Colonic mucosa (tissue), 4 donors: ENCODE measurements around the gene TIAM1. TPM values are rescaled to one million over a fixed set of nuclear protein-coding genes. Genes with fewer than 3 reads are reported as not detected.

ENCODE experiments used
- DNase-seq: peaks from one replicate; pipeline ENCODE4 v3.0.0-alpha.2; 2020
- H3K27ac ChIP-seq: fragments of 200-600 bp; one replicate; pipeline ENCODE4 v1.8.0; 2021
- H3K27me3 ChIP-seq: fragments of 200-600 bp; one replicate; pipeline ENCODE4 v1.8.0; 2021
- H3K36me3 ChIP-seq: fragments of 200-600 bp; one replicate; pipeline ENCODE4 v1.8.0; 2021
- H3K4me1 ChIP-seq: fragments of 200-600 bp; one replicate; pipeline ENCODE4 v1.8.0; 2021; ENCODE audit warnings: mild to moderate bottlenecking
- H3K4me3 ChIP-seq: fragments of 200-600 bp; one replicate; pipeline ENCODE4 v1.8.0; 2021
- H3K9ac ChIP-seq, 2 donors: one replicate each; pipeline ENCODE4 v1.7.0; 2013; ENCODE audit warnings: control low read depth in 2 of 2, low read depth in 2 of 2, low read length in 2 of 2
- H3K9me3 ChIP-seq: fragments of 200-600 bp; one replicate; pipeline ENCODE4 v1.8.0; 2021
- CTCF ChIP-seq: fragments of 200-600 bp; IDR thresholded peaks from one replicate; pipeline ENCODE4 v1.8.0; 2022; ENCODE audit warnings: antibody characterized with exemption, mild to moderate bottlenecking
- intact Hi-C: fragments of 100-400 bp; cut with DNase I; formaldehyde crosslinking; loops from one replicate; pipeline ENCODE4 v1.14.1; 2022
- total RNA-seq, 2 donors: library from RNA; stranded (reverse); fragmentation: NEBNext Ultra II Directional in 1 of 2; extraction: Animal tissue kit (Norgen Biotek cat#: 25700) in 1 of 2; gene quantifications; one replicate each; pipeline ENCODE4 v1.2.1, GENCODE V29; 2021
- donor health status: healthy.
- donor health status: DM: no; HTN: no; CAD: no.
- donor health status: DM: no; HTN: no; CAD: no.

Gene TIAM1
- total RNA-seq, 2 donors from 2014 or later, result 5.7 to 5.8 TPM

GRCh38 chr21:31124010-31124409 is 220.1 kb downstream of the TIAM1 start:
- H3K36me3 ChIP-seq, result no peaks in the 10 kb centered on the region
- H3K27ac ChIP-seq, result no peak overlapping the region
- H3K27me3 ChIP-seq, result no peaks in the 10 kb centered on the region
- DNase-seq, result no peak
- H3K9me3 ChIP-seq, result no peaks in the 10 kb centered on the region
- no peaks in the 10 kb centered on the region for H3K4me1 ChIP-seq
- no peak for TF ChIP-seq CTCF
- H3K4me3 ChIP-seq, result no peak overlapping the region
- intact Hi-C loops, result no loop called here
- no peak overlapping the region for H3K9ac ChIP-seq

GRCh38 chr21:31119199-31119598 is 224.9 kb downstream of the TIAM1 start:
- intact Hi-C loops, result no loop called here
- DNase-seq, result no peak
- Histone ChIP-seq H3K9ac (no peak overlapping the region), H3K27ac (no peak overlapping the region), H3K27me3 (no peaks in the 10 kb centered on the region), H3K4me1 (no peaks in the 10 kb centered on the region), H3K36me3 (no peaks in the 10 kb centered on the region), H3K9me3 (no peaks in the 10 kb centered on the region), H3K4me3 (no peak overlapping the region)
- no peak for TF ChIP-seq CTCF

GRCh38 chr21:31117128-31117916 is 226.7 kb downstream of the TIAM1 start:
- Histone ChIP-seq H3K27ac (no peak overlapping the region), H3K36me3 (no peaks in the 10 kb centered on the region), H3K4me3 (no peak overlapping the region), H3K27me3 (no peaks in the 10 kb centered on the region), H3K9ac (no peak overlapping the region), H3K4me1 (no peaks in the 10 kb centered on the region), H3K9me3 (no peaks in the 10 kb centered on the region)
- no peak for DNase-seq
- intact Hi-C loops, result no loop called here
- TF ChIP-seq CTCF, result no peak

GRCh38 chr21:31115249-31115648 is 228.8 kb downstream of the TIAM1 start:
- intact Hi-C loops, result no loop called here
- TF ChIP-seq CTCF, result no peak
- no peak overlapping the region for H3K4me3 ChIP-seq

GRCh38 chr21:31111093-31111492 is 233.0 kb downstream of the TIAM1 start:
- intact Hi-C loops, result no loop called here
- H3K27ac ChIP-seq, result no peak overlapping the region
- H3K4me1 ChIP-seq, result no peaks in the 10 kb centered on the region
- TF ChIP-seq CTCF, result no peak
- no peaks in the 10 kb centered on the region for H3K9me3 ChIP-seq
- H3K27me3 ChIP-seq, result no peaks in the 10 kb centered on the region
- H3K9ac ChIP-seq, result no peak overlapping the region
- no peak for DNase-seq
- H3K36me3 ChIP-seq, result no peaks in the 10 kb centered on the region
- H3K4me3 ChIP-seq, result no peak overlapping the region

More at GRCh38 chr21:31115249-31115648, 228.8 kb downstream of the TIAM1 start:
- H3K36me3 ChIP-seq, result no peaks in the 10 kb centered on the region
- H3K27me3 ChIP-seq, result no peaks in the 10 kb centered on the region
- H3K27ac ChIP-seq, result no peak overlapping the region
- no peaks in the 10 kb centered on the region for H3K9me3 ChIP-seq
- no peak for DNase-seq
- H3K4me1 ChIP-seq, result no peaks in the 10 kb centered on the region
- no peak overlapping the region for H3K9ac ChIP-seq
